Cardiac septum (tissue), 1 donor: ENCODE data around the gene BMPR1A. TPM values are rescaled to one million over a fixed set of nuclear protein-coding genes. Genes with fewer than 3 reads are reported as not detected.
"Not testable (repeated sequence)": the region's sequence is repeated elsewhere in the genome, so short reads cannot be mapped to it uniquely, and the experiment has no call there.

Experiments
- DNase-seq: peaks from one replicate; pipeline ENCODE4 v3.0.0-alpha.2; 2020; ENCODE audit warnings: low spot score
- intact Hi-C: fragments of 100-400 bp; cut with DNase I; formaldehyde crosslinking; loops from one replicate; pipeline ENCODE4 v1.14.0; 2022
- total RNA-seq: library from RNA; stranded (reverse); fragmentation: NEBNext Ultra II Directional; extraction: Animal tissue kit (Norgen Biotek cat#: 25700); gene quantifications from one replicate; pipeline ENCODE4 v1.2.1, GENCODE V29; 2021
- donor health status: DM: no; HTN: no; CAD: no.

BMPR1A gene
- total RNA-seq, 1 donor from 2014 or later = 60.0 TPM

GRCh38 chr10:86944031-86944419 is 187.6 kb downstream of the BMPR1A start:
- no peak for DNase-seq
- intact Hi-C loops = no loop called here

- DNase-seq = peak; percentile 44
- intact Hi-C loops = no loop called here
Observed at GRCh38 chr10:86944471-86944870, 188.1 kb downstream of the BMPR1A start.

- intact Hi-C loops = no loop called here
Observed at GRCh38 chr10:86944907-86945306, 188.5 kb downstream of the BMPR1A start.

GRCh38 chr10:86945361-86946212 is 189.2 kb downstream of the BMPR1A start:
- intact Hi-C loops = no loop called here
- peak; percentile 75 for DNase-seq

More at GRCh38 chr10:86944907-86945306, 188.5 kb downstream of the BMPR1A start:
- no peak for DNase-seq

GRCh38 chr10:86946213-86947155 is 190.1 kb downstream of the BMPR1A start:
- intact Hi-C loops = no loop called here

GRCh38 chr10:86947806-86948205 is 191.4 kb downstream of the BMPR1A start:
- intact Hi-C loops = not testable (repeated sequence)
- DNase-seq = peak; percentile 19

More at GRCh38 chr10:86946213-86947155, 190.1 kb downstream of the BMPR1A start:
- DNase-seq = peak; percentile 79

- DNase-seq = peak; percentile 31
- intact Hi-C loops = no loop called here
Observed at GRCh38 chr10:86950349-86950748, 193.9 kb downstream of the BMPR1A start.

- no peak for DNase-seq
- intact Hi-C loops = no loop called here
Observed at GRCh38 chr10:86951184-86951761, 194.9 kb downstream of the BMPR1A start.

GRCh38 chr10:86952106-86952505 is 195.7 kb downstream of the BMPR1A start:
- DNase-seq = no peak
- intact Hi-C loops = no loop called here

- DNase-seq, intact Hi-C loops: not testable (repeated sequence)
Observed at GRCh38 chr10:86952697-86953096, 196.3 kb downstream of the BMPR1A start.

GRCh38 chr10:86953747-86954680 is 197.6 kb downstream of the BMPR1A start:
- DNase-seq = no peak
- intact Hi-C loops = no loop called here

GRCh38 chr10:86954681-86955500 is 198.5 kb downstream of the BMPR1A start:
- no peak for DNase-seq
- intact Hi-C loops = no loop called here

- intact Hi-C loops = no loop called here
Observed at GRCh38 chr10:86955501-86956194, 199.2 kb downstream of the BMPR1A start.

GRCh38 chr10:86956195-86956847 is 199.9 kb downstream of the BMPR1A start:
- DNase-seq = no peak
- intact Hi-C loops = no loop called here

More at GRCh38 chr10:86955501-86956194, 199.2 kb downstream of the BMPR1A start:
- DNase-seq = no peak

GRCh38 chr10:86956848-86957448 is 200.5 kb downstream of the BMPR1A start:
- DNase-seq = no peak
- intact Hi-C loops = no loop called here

GRCh38 chr10:86957471-86958115 is 201.2 kb downstream of the BMPR1A start, which contains the start of gene MMRN2:
TSS of gene MMRN2 (minus strand) at chr10:86957615. CDS start at chr10:86957541, 74 bp downstream.
- DNase-seq = no peak
- intact Hi-C loops = no loop called here
